ENCODE data around the gene REG1A. TPM values are rescaled to one million over a fixed set of nuclear protein-coding genes. Genes with fewer than 3 reads are reported as not detected.

The REG1A gene
- total RNA-seq, 1 experiment from 2014 or later, result 4.3 TPM

DNA sequence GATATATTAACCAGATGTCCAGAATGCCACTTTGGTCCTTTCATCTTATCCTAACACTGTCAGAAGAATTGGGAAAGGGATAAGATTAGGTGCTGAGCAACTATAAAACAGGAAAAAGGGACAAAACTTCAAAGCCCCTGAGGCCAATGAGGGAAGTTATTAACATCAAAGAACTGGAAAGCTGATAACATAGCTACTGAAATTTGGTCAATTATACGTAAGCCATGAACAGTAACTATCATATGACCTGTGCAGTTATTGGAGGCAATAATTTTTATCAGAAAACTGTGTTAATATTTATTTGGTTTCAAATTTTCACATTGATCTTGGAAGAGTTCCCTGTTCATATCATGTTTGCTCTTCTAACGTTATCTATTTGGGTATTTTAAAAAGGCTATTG is 41.8 kb downstream of the REG1A start:
- ChIA-PET POLR2A (no interaction called here), CTCF (no interaction called here)
- Histone ChIP-seq H3K36me3 (ENCODE audit: control insufficient read depth, insufficient read depth, low read length) (no peaks in the 10 kb centered on the region), H3K27me3 (ENCODE audit: control insufficient read depth, insufficient read depth, low read length) (no peaks in the 10 kb centered on the region), H3K9me3 (ENCODE audit: control insufficient read depth, insufficient read depth, low read depth, low read length) (no peaks in the 10 kb centered on the region), H3K27ac (ENCODE audit: low read length) (no peak overlapping the region), H3K4me1 (ENCODE audit: control insufficient read depth, insufficient read depth, low read length) (no peaks in the 10 kb centered on the region), H3K4me3 (ENCODE audit: low read depth in 2 of 2, low read length in 2 of 2) (no peak overlapping the region)
- no peak for DNase-seq (ENCODE audit: low read depth, low spot score)
- in situ Hi-C loops (cut with HindIII; ENCODE audit: low pct_unique_long_range_greater_than_20kb, low sequenced_read_pairs), result no loop called here
- TF ChIP-seq REST (IDR thresholded peaks at IDR 0.05; ENCODE audit: insufficient read depth in 1 of 2, low read depth in 2 of 2, low read length in 1 of 2) (no peak), TCF7L2 (IDR thresholded peaks at IDR 0.05; ENCODE audit: low read depth, low read length) (no peak), SIN3A (IDR thresholded peaks at IDR 0.05; ENCODE audit: borderline replicate concordance, insufficient read depth, low read depth, low read length) (no peak), POLR2AphosphoS5 (IDR thresholded peaks at IDR 0.05; ENCODE audit: low read depth, low read length) (no peak)
- TF ChIP-seq, protein P1, sequence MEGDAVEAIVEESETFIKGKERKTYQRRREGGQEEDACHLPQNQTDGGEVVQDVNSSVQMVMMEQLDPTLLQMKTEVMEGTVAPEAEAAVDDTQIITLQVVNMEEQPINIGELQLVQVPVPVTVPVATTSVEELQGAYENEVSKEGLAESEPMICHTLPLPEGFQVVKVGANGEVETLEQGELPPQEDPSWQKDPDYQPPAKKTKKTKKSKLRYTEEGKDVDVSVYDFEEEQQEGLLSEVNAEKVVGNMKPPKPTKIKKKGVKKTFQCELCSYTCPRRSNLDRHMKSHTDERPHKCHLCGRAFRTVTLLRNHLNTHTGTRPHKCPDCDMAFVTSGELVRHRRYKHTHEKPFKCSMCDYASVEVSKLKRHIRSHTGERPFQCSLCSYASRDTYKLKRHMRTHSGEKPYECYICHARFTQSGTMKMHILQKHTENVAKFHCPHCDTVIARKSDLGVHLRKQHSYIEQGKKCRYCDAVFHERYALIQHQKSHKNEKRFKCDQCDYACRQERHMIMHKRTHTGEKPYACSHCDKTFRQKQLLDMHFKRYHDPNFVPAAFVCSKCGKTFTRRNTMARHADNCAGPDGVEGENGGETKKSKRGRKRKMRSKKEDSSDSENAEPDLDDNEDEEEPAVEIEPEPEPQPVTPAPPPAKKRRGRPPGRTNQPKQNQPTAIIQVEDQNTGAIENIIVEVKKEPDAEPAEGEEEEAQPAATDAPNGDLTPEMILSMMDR (IDR thresholded peaks at IDR 0.05), result no peak
- no peak for ATAC-seq
- no TSS peak for BruUV-seq (replicated peaks)
- intact Hi-C loops (cut with micrococcal nuclease; ENCODE audit: unreplicated experiment), result no loop called here

DNA sequence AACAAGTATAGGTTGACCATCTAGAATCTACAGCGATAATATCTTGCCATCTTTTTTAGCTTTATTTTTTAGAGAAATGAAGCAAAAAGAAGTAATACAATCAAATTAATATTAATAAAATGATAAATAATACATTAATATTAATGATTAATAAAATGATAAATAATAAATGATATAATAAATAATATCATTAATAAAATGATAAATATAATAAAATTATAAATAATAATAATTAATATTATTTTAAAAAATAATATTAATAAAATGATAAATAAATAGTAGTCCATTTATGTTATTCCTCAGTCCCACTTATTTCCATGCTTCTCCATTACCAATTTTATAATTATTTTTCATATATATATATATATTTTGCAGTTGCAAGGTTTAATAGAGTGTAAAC is 42.5 kb downstream of the REG1A start:
- CTCF ChIA-PET, result no interaction called here

More for the DNA sequence above, 42.5 kb downstream of the REG1A start:
- TF ChIP-seq REST (IDR thresholded peaks at IDR 0.05; ENCODE audit: insufficient read depth in 1 of 2, low read depth in 2 of 2, low read length in 1 of 2) (no peak), SIN3A (IDR thresholded peaks at IDR 0.05; ENCODE audit: borderline replicate concordance, insufficient read depth, low read depth, low read length) (no peak), POLR2AphosphoS5 (IDR thresholded peaks at IDR 0.05; ENCODE audit: low read depth, low read length) (no peak), TCF7L2 (IDR thresholded peaks at IDR 0.05; ENCODE audit: low read depth, low read length) (no peak)
- TF ChIP-seq, protein P1 (IDR thresholded peaks at IDR 0.05), result no peak
- H3K4me3 ChIP-seq (ENCODE audit: low read depth in 2 of 2, low read length in 2 of 2), result no peak overlapping the region
- in situ Hi-C loops (cut with HindIII; ENCODE audit: low pct_unique_long_range_greater_than_20kb, low sequenced_read_pairs), result no loop called here
- no peaks in the 10 kb centered on the region for H3K36me3 ChIP-seq (ENCODE audit: control insufficient read depth, insufficient read depth, low read length)
- no peaks in the 10 kb centered on the region for H3K27me3 ChIP-seq (ENCODE audit: control insufficient read depth, insufficient read depth, low read length)
- H3K4me1 ChIP-seq (ENCODE audit: control insufficient read depth, insufficient read depth, low read length), result no peaks in the 10 kb centered on the region
- H3K27ac ChIP-seq (ENCODE audit: low read length), result no peak overlapping the region
- intact Hi-C loops (cut with micrococcal nuclease; ENCODE audit: unreplicated experiment), result no loop called here
- BruUV-seq (replicated peaks), result no TSS peak
- DNase-seq (ENCODE audit: low read depth, low spot score), result no peak
- no peaks in the 10 kb centered on the region for H3K9me3 ChIP-seq (ENCODE audit: control insufficient read depth, insufficient read depth, low read depth, low read length)
- no peak for ATAC-seq
- POLR2A ChIA-PET, result no interaction called here

All from Panc1 (cell line).